Panc1 (cell line): ENCODE results near the gene IGLL5.

ENCODE experiments used
- POLR2AphosphoS5 ChIP-seq: IDR thresholded peaks from 2 replicates; pipeline ENCODE4 v1.6.1; 2012; ENCODE audit warnings: mild to moderate bottlenecking, low read depth, low read length, moderate library complexity
- TF ChIP-seq, protein P1 (sequence below): fragments of 450-650 bp; IDR thresholded peaks from 2 replicates; pipeline ENCODE4 v1.5.1; 2017; ENCODE audit warnings: mild to moderate bottlenecking

DNA sequence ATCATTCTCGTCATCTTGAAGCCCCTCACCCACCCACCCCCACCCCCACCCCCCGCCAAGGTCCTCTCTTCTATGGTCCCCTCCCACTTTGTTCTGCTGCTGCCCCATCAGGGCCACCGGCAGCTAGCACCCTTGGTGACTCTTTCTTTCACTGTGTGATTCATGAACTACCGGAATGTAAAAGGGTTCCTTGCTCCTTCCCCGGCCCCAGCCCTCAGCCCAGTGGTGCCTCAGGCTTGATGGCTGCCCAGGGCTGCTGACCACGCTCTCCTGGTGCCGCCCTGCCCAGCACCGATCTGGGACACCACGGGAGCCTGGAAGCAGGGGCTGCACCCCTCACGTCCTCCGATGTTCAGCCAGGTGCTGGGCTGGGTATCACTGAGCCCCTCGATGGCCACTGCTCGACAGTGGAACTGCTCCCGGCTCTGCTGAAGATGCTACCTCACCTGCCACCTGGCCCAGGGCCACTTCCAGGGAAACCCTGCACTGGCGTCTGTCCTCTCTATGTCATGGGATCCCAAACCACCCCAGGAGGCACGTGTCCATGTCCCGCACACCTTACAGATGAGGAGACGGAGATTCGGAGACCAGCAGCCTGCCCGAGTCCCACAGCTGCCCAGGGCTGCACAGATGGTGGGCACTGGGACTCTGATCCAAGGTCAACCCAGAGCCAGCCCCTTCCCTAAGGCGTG lies 39.7 kb downstream of the IGLL5 start:
- TF ChIP-seq, protein P1, sequence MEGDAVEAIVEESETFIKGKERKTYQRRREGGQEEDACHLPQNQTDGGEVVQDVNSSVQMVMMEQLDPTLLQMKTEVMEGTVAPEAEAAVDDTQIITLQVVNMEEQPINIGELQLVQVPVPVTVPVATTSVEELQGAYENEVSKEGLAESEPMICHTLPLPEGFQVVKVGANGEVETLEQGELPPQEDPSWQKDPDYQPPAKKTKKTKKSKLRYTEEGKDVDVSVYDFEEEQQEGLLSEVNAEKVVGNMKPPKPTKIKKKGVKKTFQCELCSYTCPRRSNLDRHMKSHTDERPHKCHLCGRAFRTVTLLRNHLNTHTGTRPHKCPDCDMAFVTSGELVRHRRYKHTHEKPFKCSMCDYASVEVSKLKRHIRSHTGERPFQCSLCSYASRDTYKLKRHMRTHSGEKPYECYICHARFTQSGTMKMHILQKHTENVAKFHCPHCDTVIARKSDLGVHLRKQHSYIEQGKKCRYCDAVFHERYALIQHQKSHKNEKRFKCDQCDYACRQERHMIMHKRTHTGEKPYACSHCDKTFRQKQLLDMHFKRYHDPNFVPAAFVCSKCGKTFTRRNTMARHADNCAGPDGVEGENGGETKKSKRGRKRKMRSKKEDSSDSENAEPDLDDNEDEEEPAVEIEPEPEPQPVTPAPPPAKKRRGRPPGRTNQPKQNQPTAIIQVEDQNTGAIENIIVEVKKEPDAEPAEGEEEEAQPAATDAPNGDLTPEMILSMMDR: no peak
- no peak for TF ChIP-seq POLR2AphosphoS5
